Activated naive CD4-positive, alpha-beta T cell treated with anti-CD3 and anti-CD28 coated beads, Interleukin-2, amount 50 U/mL, for 16 hours (primary cell): ENCODE measurements around the gene TNFRSF4.

Experiments used
- DNase-seq: peaks from one replicate; pipeline ENCODE4 v3.0.0-alpha.2; 2020

Gene TNFRSF4

GRCh38 chr1:1245178-1245816 is 31.3 kb upstream of the TNFRSF4 start:
- DNase-seq = no peak

GRCh38 chr1:1244192-1244811 is 30.3 kb upstream of the TNFRSF4 start:
- DNase-seq = no peak

- no peak for DNase-seq
These were observed 29.8 kb upstream of the TNFRSF4 start for GRCh38 chr1:1243807-1244191.

- no peak for DNase-seq
These were observed 29.3 kb upstream of the TNFRSF4 start for GRCh38 chr1:1243266-1243660.

- DNase-seq = no peak
These were observed 28.7 kb upstream of the TNFRSF4 start for GRCh38 chr1:1242461-1243265.

GRCh38 chr1:1241588-1242219 is 27.8 kb upstream of the TNFRSF4 start:
- no peak for DNase-seq

- DNase-seq = no peak
These were observed 27.1 kb upstream of the TNFRSF4 start for GRCh38 chr1:1240822-1241587.

- no peak for DNase-seq
These were observed 26.4 kb upstream of the TNFRSF4 start for GRCh38 chr1:1240348-1240732.

GRCh38 chr1:1239614-1240347 is 25.8 kb upstream of the TNFRSF4 start:
- no peak for DNase-seq

- no peak for DNase-seq
These were observed 25.3 kb upstream of the TNFRSF4 start for GRCh38 chr1:1239227-1239613.

- no peak for DNase-seq
These were observed 24.8 kb upstream of the TNFRSF4 start for GRCh38 chr1:1238702-1239178.

GRCh38 chr1:1237874-1238701 is 24.1 kb upstream of the TNFRSF4 start:
- DNase-seq = no peak

- no peak for DNase-seq
These were observed 23.3 kb upstream of the TNFRSF4 start for GRCh38 chr1:1236945-1237873.

- DNase-seq = no peak
These were observed 22.3 kb upstream of the TNFRSF4 start for GRCh38 chr1:1236176-1236763.

- no peak for DNase-seq
These were observed 21.2 kb upstream of the TNFRSF4 start for GRCh38 chr1:1235016-1235744.

GRCh38 chr1:1234180-1234808 is 20.3 kb upstream of the TNFRSF4 start:
- DNase-seq = no peak

- DNase-seq = no peak
These were observed 19.6 kb upstream of the TNFRSF4 start for GRCh38 chr1:1233567-1233892.

- no peak for DNase-seq
These were observed 19.0 kb upstream of the TNFRSF4 start for GRCh38 chr1:1232796-1233566.
